Measurements from ENCODE around the gene C3orf18.

GRCh38 chr3:50531201-50531600 is 36.3 kb downstream of the C3orf18 start:
- TF ChIP-seq CTCF (IDR thresholded peaks at IDR 0.05) (no peak), REST (IDR thresholded peaks at IDR 0.05; ENCODE audit: insufficient read depth in 1 of 2, low read depth in 2 of 2, low read length in 1 of 2) (no peak), POLR2AphosphoS5 (IDR thresholded peaks at IDR 0.05; ENCODE audit: low read depth, low read length) (no peak)

Data from Panc1 (cell line).